NB4 (cell line): ENCODE data around the gene TRPC6.

Experiments used
- DNase-seq: peaks from one replicate; pipeline ENCODE4 v3.0.0; 2010; ENCODE audit warnings: low read depth
- H3K4me3 ChIP-seq: one replicate; pipeline ENCODE4 v1.5.1; 2011; ENCODE audit warnings: mild to moderate bottlenecking, low read depth, low read length, moderate library complexity
- MYC ChIP-seq: IDR thresholded peaks from 2 replicates; pipeline ENCODE4 v1.6.1; 2011; ENCODE audit warnings: low read depth, low read length
- POLR2A ChIP-seq: IDR thresholded peaks from 2 replicates; pipeline ENCODE4 v1.6.1; 2011; ENCODE audit warnings: mild to moderate bottlenecking; ENCODE audit not compliant: insufficient read length; ENCODE audit errors: extremely low read depth
- TF ChIP-seq, protein P1 (sequence below): IDR thresholded peaks from one replicate; pipeline ENCODE4 v1.5.1; 2012; ENCODE audit warnings: low read depth, low read length
- TF ChIP-seq, protein P2 (sequence below): IDR thresholded peaks from 2 replicates; pipeline ENCODE4 v1.6.1; 2011; ENCODE audit warnings: low read depth, low read length

TRPC6 gene

GRCh38 chr11:101600924-101601323, 17.1 kb upstream of the TRPC6 start:
- TF ChIP-seq POLR2A (no peak), MYC (no peak)
- TF ChIP-seq, protein P1, sequence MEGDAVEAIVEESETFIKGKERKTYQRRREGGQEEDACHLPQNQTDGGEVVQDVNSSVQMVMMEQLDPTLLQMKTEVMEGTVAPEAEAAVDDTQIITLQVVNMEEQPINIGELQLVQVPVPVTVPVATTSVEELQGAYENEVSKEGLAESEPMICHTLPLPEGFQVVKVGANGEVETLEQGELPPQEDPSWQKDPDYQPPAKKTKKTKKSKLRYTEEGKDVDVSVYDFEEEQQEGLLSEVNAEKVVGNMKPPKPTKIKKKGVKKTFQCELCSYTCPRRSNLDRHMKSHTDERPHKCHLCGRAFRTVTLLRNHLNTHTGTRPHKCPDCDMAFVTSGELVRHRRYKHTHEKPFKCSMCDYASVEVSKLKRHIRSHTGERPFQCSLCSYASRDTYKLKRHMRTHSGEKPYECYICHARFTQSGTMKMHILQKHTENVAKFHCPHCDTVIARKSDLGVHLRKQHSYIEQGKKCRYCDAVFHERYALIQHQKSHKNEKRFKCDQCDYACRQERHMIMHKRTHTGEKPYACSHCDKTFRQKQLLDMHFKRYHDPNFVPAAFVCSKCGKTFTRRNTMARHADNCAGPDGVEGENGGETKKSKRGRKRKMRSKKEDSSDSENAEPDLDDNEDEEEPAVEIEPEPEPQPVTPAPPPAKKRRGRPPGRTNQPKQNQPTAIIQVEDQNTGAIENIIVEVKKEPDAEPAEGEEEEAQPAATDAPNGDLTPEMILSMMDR = no peak
- TF ChIP-seq, protein P2, sequence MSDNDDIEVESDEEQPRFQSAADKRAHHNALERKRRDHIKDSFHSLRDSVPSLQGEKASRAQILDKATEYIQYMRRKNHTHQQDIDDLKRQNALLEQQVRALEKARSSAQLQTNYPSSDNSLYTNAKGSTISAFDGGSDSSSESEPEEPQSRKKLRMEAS = no peak
- no peak for DNase-seq
- H3K4me3 ChIP-seq = no peak overlapping the region

GRCh38 chr11:101586965-101587364, 3.2 kb upstream of the TRPC6 start:
- no peak overlapping the region for H3K4me3 ChIP-seq
- no peak for TF ChIP-seq POLR2A
- no peak for TF ChIP-seq MYC
- TF ChIP-seq, protein P1 = no peak
- TF ChIP-seq, protein P2 = no peak
- DNase-seq = no peak

GRCh38 chr11:101584655-101585054, 848 bp upstream of the TRPC6 start:
- no peak for DNase-seq
- no peak overlapping the region for H3K4me3 ChIP-seq
- TF ChIP-seq, protein P1 = no peak
- no peak for TF ChIP-seq MYC
- TF ChIP-seq POLR2A = no peak
- TF ChIP-seq, protein P2 = no peak

- no peak for DNase-seq
- no peak for TF ChIP-seq POLR2A
- TF ChIP-seq, protein P2 = no peak
- TF ChIP-seq MYC = no peak
- TF ChIP-seq, protein P1 = no peak
- H3K4me3 ChIP-seq = no peak overlapping the region
Observed at GRCh38 chr11:101584129-101584515, 315 bp upstream of the TRPC6 start.

DNA sequence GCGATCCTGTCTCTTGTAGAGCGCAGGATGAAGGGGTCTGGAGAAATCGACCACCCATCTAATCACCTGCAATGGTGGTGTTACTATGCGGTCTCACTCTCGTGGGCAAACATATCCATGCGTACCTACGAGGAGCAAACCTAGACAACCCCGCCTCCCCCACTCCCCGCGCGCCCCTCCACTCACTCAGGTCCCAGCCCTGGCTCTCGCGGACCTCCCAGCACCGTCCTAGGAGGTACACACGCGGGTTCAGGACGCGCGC, 887 bp downstream of the TRPC6 start:
- no peak for DNase-seq
- TF ChIP-seq MYC = no peak
- TF ChIP-seq, protein P2 = no peak
- TF ChIP-seq, protein P1 = no peak
- no peak for TF ChIP-seq POLR2A
- H3K4me3 ChIP-seq = no peak overlapping the region
